AG04450 (cell line): Measurements from ENCODE around the gene CCDC187. TPM values are rescaled to one million over a fixed set of nuclear protein-coding genes. Genes with fewer than 3 reads are reported as not detected.
A peak's percentile ranks its signal among the peaks of the same experiment; 100 is the strongest.

Experiments
- CTCF ChIA-PET: fragments of 300-600, 350-600 bp; formaldehyde crosslinking; extraction: SDS; loops from one replicate; lab custom pipeline; 2022; ENCODE audit warnings: antibody characterized with exemption, inconsistent platforms; lab: Charles Lee
- POLR2A ChIA-PET: fragments of 350-600 bp; formaldehyde crosslinking; extraction: SDS; loops from one replicate; lab custom pipeline; 2021; ENCODE audit warnings: antibody characterized with exemption, inconsistent platforms; lab: Yijun Ruan, JAX
- DNase-seq: peaks from one replicate; pipeline ENCODE4 v3.0.0-alpha.2; 2011; ENCODE audit warnings: low read depth, low spot score
- H3K27ac ChIP-seq: one replicate; pipeline ENCODE4 v1.5.1; 2012; ENCODE audit warnings: low read depth, low read length, control low read depth
- H3K27me3 ChIP-seq: one replicate; pipeline ENCODE4 v1.6.0; 2012; ENCODE audit warnings: low read length; ENCODE audit not compliant: control insufficient read depth, insufficient read depth
- H3K4me3 ChIP-seq: 2 replicates; pipeline ENCODE4 v1.5.1; 2011; ENCODE audit warnings: mild to moderate bottlenecking, low read depth, low read length, control low read depth
- H3K9me3 ChIP-seq: 2 replicates; pipeline ENCODE4 v1.5.1; 2012; ENCODE audit warnings: low read length; ENCODE audit not compliant: control insufficient read depth, insufficient read depth
- CTCF ChIP-seq: IDR thresholded peaks from 2 replicates; pipeline ENCODE4 v1.5.1; 2011; ENCODE audit warnings: low read depth, low read length, control low read depth, inconsistent platforms
- polyA plus RNA-seq: library from polyadenylated mRNA; depleted of rRNA; stranded (reverse); fragments of >200 nt; gene quantifications from 2 replicates; pipeline ENCODE4 v1.2.3, GENCODE V29; 2011

The CCDC187 gene
- polyA plus RNA-seq, 1 experiment: not detected

GRCh38 chr9:136313111-136314055 lies 9.5 kb upstream of the CCDC187 start:
- H3K9me3 ChIP-seq: peaks cover 33% of the 10 kb centered on the region
- CTCF ChIA-PET: interaction anchor here (0.7 to 3.5 kb wide), 14 partner anchors 8 to 127 kb away, joined by 3 to 36 read pairs (median 5); partner anchors contain the start of gene DNLZ
- no peak for TF ChIP-seq CTCF

GRCh38 chr9:136312436-136312835 lies 8.5 kb upstream of the CCDC187 start:
- Histone ChIP-seq H3K27me3 (no peaks in the 10 kb centered on the region), H3K9me3 (peaks cover 33% of the 10 kb centered on the region), H3K27ac (no peak overlapping the region), H3K4me3 (no peak overlapping the region)
- no peak for DNase-seq
- ChIA-PET POLR2A (no interaction called here), CTCF (interaction anchor here (0.6 to 3.5 kb wide), 19 partner anchors 9 to 128 kb away, joined by 3 to 36 read pairs (median 5); partner anchors contain the start of gene DNLZ)
- peak; percentile 85 for TF ChIP-seq CTCF

More at GRCh38 chr9:136313111-136314055, 9.5 kb upstream of the CCDC187 start:
- Histone ChIP-seq H3K27me3 (no peaks in the 10 kb centered on the region), H3K4me3 (no peak overlapping the region), H3K27ac (no peak overlapping the region)
- POLR2A ChIA-PET: interaction anchor here (0.7 to 1.3 kb wide), 3 partner anchors 13 to 275 kb away, joined by 3 read pairs; no protein-coding TSS in a partner anchor
- no peak for DNase-seq

- no peak overlapping the region for H3K27ac ChIP-seq
- H3K9me3 ChIP-seq: peaks cover 33% of the 10 kb centered on the region
- no peak overlapping the region for H3K4me3 ChIP-seq
- CTCF ChIA-PET: interaction anchor here (0.6 to 3.5 kb wide), 11 partner anchors 9 to 98 kb away, joined by 3 to 36 read pairs (median 5); partner anchors contain the start of gene DNLZ
- POLR2A ChIA-PET: no interaction called here
- no peak for TF ChIP-seq CTCF
- H3K27me3 ChIP-seq: no peaks in the 10 kb centered on the region
- no peak for DNase-seq
These were observed 8.1 kb upstream of the CCDC187 start for GRCh38 chr9:136312009-136312375.

GRCh38 chr9:136311051-136312008 lies 7.4 kb upstream of the CCDC187 start:
- Histone ChIP-seq H3K27ac (no peak overlapping the region), H3K4me3 (no peak overlapping the region), H3K9me3 (peaks cover 27% of the 10 kb centered on the region), H3K27me3 (peaks cover under 1% of the 10 kb centered on the region)
- POLR2A ChIA-PET: interaction anchor here (0.7 kb wide), 1 partner anchor 53 kb away, joined by 3 read pairs; no protein-coding TSS in a partner anchor
- no peak for DNase-seq
- CTCF ChIA-PET: interaction anchor here (0.6 to 3.5 kb wide), 10 partner anchors 12 to 98 kb away, joined by 3 to 36 read pairs (median 5); partner anchors contain the start of gene DNLZ
- TF ChIP-seq CTCF: no peak
